Measurements from ENCODE around the gene NYNRIN.
"Not testable (repeated sequence)": the region's sequence is repeated elsewhere in the genome, so short reads cannot be mapped to it uniquely, and the experiment has no call there.

NYNRIN gene

GRCh38 chr14:24369463-24369862 lies 29.3 kb upstream of the NYNRIN start:
- Histone ChIP-seq H3K9ac (ENCODE audit: low read length in 5 of 5) (no peak overlapping the region), H3K36me3 (ENCODE audit: control insufficient read depth in 5 of 5, insufficient read depth in 5 of 5, low read length in 5 of 5) (peaks cover 0 to 10% (median 0%) of the 10 kb centered on the region in 5 donors), H3K4me1 (ENCODE audit: control insufficient read depth in 5 of 5, insufficient read depth in 5 of 5, low read length in 5 of 5) (peaks cover 0 to 54% (median 35%) of the 10 kb centered on the region in 5 donors), H3K27me3 (ENCODE audit: control insufficient read depth in 5 of 5, insufficient read depth in 4 of 5, low read length in 5 of 5) (no peaks in the 10 kb centered on the region), H3K9me3 (ENCODE audit: control insufficient read depth in 5 of 5, low read length in 5 of 5) (no peaks in the 10 kb centered on the region), H3K4me3 (ENCODE audit: low read depth in 1 of 5, low read length in 5 of 5) (peak overlapping the region in 3 of 5 donors; percentile 43 to 59 (median 46)), H3K27ac (ENCODE audit: low read depth, low read length) (peak overlapping the region; percentile 23)

- H3K27me3 ChIP-seq (ENCODE audit: control insufficient read depth in 5 of 5, insufficient read depth in 4 of 5, low read length in 5 of 5) = no peaks in the 10 kb centered on the region
- peaks cover 0 to 10% (median 0%) of the 10 kb centered on the region in 5 donors for H3K36me3 ChIP-seq (ENCODE audit: control insufficient read depth in 5 of 5, insufficient read depth in 5 of 5, low read length in 5 of 5)
- peaks cover 0 to 54% (median 33%) of the 10 kb centered on the region in 5 donors for H3K4me1 ChIP-seq (ENCODE audit: control insufficient read depth in 5 of 5, insufficient read depth in 5 of 5, low read length in 5 of 5)
- H3K4me3 ChIP-seq (ENCODE audit: low read depth in 1 of 5, low read length in 5 of 5) = no peak overlapping the region
- no peak overlapping the region for H3K27ac ChIP-seq (ENCODE audit: low read depth, low read length)
- no peaks in the 10 kb centered on the region for H3K9me3 ChIP-seq (ENCODE audit: control insufficient read depth in 5 of 5, low read length in 5 of 5)
- no peak overlapping the region for H3K9ac ChIP-seq (ENCODE audit: low read length in 5 of 5)
Measured at GRCh38 chr14:24369907-24370687, 28.7 kb upstream of the NYNRIN start.

GRCh38 chr14:24370748-24371147 lies 28.1 kb upstream of the NYNRIN start:
- H3K27me3 ChIP-seq (ENCODE audit: control insufficient read depth in 5 of 5, insufficient read depth in 4 of 5, low read length in 5 of 5) = no peaks in the 10 kb centered on the region
- H3K4me3 ChIP-seq (ENCODE audit: low read depth in 1 of 5, low read length in 5 of 5) = no peak overlapping the region
- H3K27ac ChIP-seq (ENCODE audit: low read depth, low read length) = no peak overlapping the region
- peaks cover 0 to 48% (median 27%) of the 10 kb centered on the region in 5 donors for H3K4me1 ChIP-seq (ENCODE audit: control insufficient read depth in 5 of 5, insufficient read depth in 5 of 5, low read length in 5 of 5)
- peaks cover 0 to 16% (median 0%) of the 10 kb centered on the region in 5 donors for H3K36me3 ChIP-seq (ENCODE audit: control insufficient read depth in 5 of 5, insufficient read depth in 5 of 5, low read length in 5 of 5)
- no peaks in the 10 kb centered on the region for H3K9me3 ChIP-seq (ENCODE audit: control insufficient read depth in 5 of 5, low read length in 5 of 5)
- no peak overlapping the region for H3K9ac ChIP-seq (ENCODE audit: low read length in 5 of 5)

GRCh38 chr14:24371605-24372004 lies 27.2 kb upstream of the NYNRIN start:
- H3K27me3 ChIP-seq (ENCODE audit: control insufficient read depth in 5 of 5, insufficient read depth in 4 of 5, low read length in 5 of 5); H3K4me3 ChIP-seq (ENCODE audit: low read depth in 1 of 5, low read length in 5 of 5); H3K27ac ChIP-seq (ENCODE audit: low read depth, low read length); H3K9ac ChIP-seq (ENCODE audit: low read length in 5 of 5); H3K9me3 ChIP-seq (ENCODE audit: control insufficient read depth in 5 of 5, low read length in 5 of 5): not testable (repeated sequence)
- H3K36me3 ChIP-seq (ENCODE audit: control insufficient read depth in 5 of 5, insufficient read depth in 5 of 5, low read length in 5 of 5) = peaks cover 0 to 17% (median 2%) of the 10 kb centered on the region in 5 donors
- peaks cover 0 to 41% (median 22%) of the 10 kb centered on the region in 5 donors for H3K4me1 ChIP-seq (ENCODE audit: control insufficient read depth in 5 of 5, insufficient read depth in 5 of 5, low read length in 5 of 5)

GRCh38 chr14:24372701-24373416 lies 25.9 kb upstream of the NYNRIN start:
- Histone ChIP-seq H3K9me3 (ENCODE audit: control insufficient read depth in 5 of 5, low read length in 5 of 5) (no peaks in the 10 kb centered on the region), H3K9ac (ENCODE audit: low read length in 5 of 5) (no peak overlapping the region), H3K4me1 (ENCODE audit: control insufficient read depth in 5 of 5, insufficient read depth in 5 of 5, low read length in 5 of 5) (peaks cover 0 to 29% (median 12%) of the 10 kb centered on the region in 5 donors), H3K27ac (ENCODE audit: low read depth, low read length) (no peak overlapping the region), H3K36me3 (ENCODE audit: control insufficient read depth in 5 of 5, insufficient read depth in 5 of 5, low read length in 5 of 5) (peaks cover 0 to 17% (median 5%) of the 10 kb centered on the region in 5 donors), H3K4me3 (ENCODE audit: low read depth in 1 of 5, low read length in 5 of 5) (no peak overlapping the region), H3K27me3 (ENCODE audit: control insufficient read depth in 5 of 5, insufficient read depth in 4 of 5, low read length in 5 of 5) (peaks cover 0 to 4% (median 0%) of the 10 kb centered on the region in 5 donors)

GRCh38 chr14:24376448-24377070 lies 22.2 kb upstream of the NYNRIN start:
- H3K36me3 ChIP-seq (ENCODE audit: control insufficient read depth in 5 of 5, insufficient read depth in 5 of 5, low read length in 5 of 5) = peaks cover 0 to 17% (median 6%) of the 10 kb centered on the region in 5 donors
- H3K27me3 ChIP-seq (ENCODE audit: control insufficient read depth in 5 of 5, insufficient read depth in 4 of 5, low read length in 5 of 5) = peaks cover 0 to 4% (median 0%) of the 10 kb centered on the region in 5 donors
- H3K9me3 ChIP-seq (ENCODE audit: control insufficient read depth in 5 of 5, low read length in 5 of 5) = no peaks in the 10 kb centered on the region
- H3K27ac ChIP-seq (ENCODE audit: low read depth, low read length) = no peak overlapping the region
- no peak overlapping the region for H3K9ac ChIP-seq (ENCODE audit: low read length in 5 of 5)
- H3K4me1 ChIP-seq (ENCODE audit: control insufficient read depth in 5 of 5, insufficient read depth in 5 of 5, low read length in 5 of 5) = peaks cover 0 to 12% (median 8%) of the 10 kb centered on the region in 5 donors
- no peak overlapping the region for H3K4me3 ChIP-seq (ENCODE audit: low read depth in 1 of 5, low read length in 5 of 5)

- H3K9me3 ChIP-seq (ENCODE audit: control insufficient read depth in 5 of 5, low read length in 5 of 5) = no peaks in the 10 kb centered on the region
- no peak overlapping the region for H3K9ac ChIP-seq (ENCODE audit: low read length in 5 of 5)
- peaks cover 0 to 8% (median 4%) of the 10 kb centered on the region in 5 donors for H3K4me1 ChIP-seq (ENCODE audit: control insufficient read depth in 5 of 5, insufficient read depth in 5 of 5, low read length in 5 of 5)
- H3K27me3 ChIP-seq (ENCODE audit: control insufficient read depth in 5 of 5, insufficient read depth in 4 of 5, low read length in 5 of 5) = peaks cover 0 to 4% (median 0%) of the 10 kb centered on the region in 5 donors
- no peak overlapping the region for H3K4me3 ChIP-seq (ENCODE audit: low read depth in 1 of 5, low read length in 5 of 5)
- H3K36me3 ChIP-seq (ENCODE audit: control insufficient read depth in 5 of 5, insufficient read depth in 5 of 5, low read length in 5 of 5) = peaks cover 0 to 17% (median 6%) of the 10 kb centered on the region in 5 donors
- no peak overlapping the region for H3K27ac ChIP-seq (ENCODE audit: low read depth, low read length)
Measured at GRCh38 chr14:24377126-24377525, 21.7 kb upstream of the NYNRIN start.

- Histone ChIP-seq H3K27me3 (ENCODE audit: control insufficient read depth in 5 of 5, insufficient read depth in 4 of 5, low read length in 5 of 5) (peaks cover 0 to 4% (median 0%) of the 10 kb centered on the region in 5 donors), H3K27ac (ENCODE audit: low read depth, low read length) (no peak overlapping the region)
Measured at GRCh38 chr14:24377657-24378056, 21.1 kb upstream of the NYNRIN start.

GRCh38 chr14:24378327-24378726 lies 20.5 kb upstream of the NYNRIN start:
- Histone ChIP-seq H3K4me3 (ENCODE audit: low read depth in 1 of 5, low read length in 5 of 5) (no peak overlapping the region), H3K4me1 (ENCODE audit: control insufficient read depth in 5 of 5, insufficient read depth in 5 of 5, low read length in 5 of 5) (no peaks in the 10 kb centered on the region), H3K36me3 (ENCODE audit: control insufficient read depth in 5 of 5, insufficient read depth in 5 of 5, low read length in 5 of 5) (peaks cover 0 to 13% (median 6%) of the 10 kb centered on the region in 5 donors), H3K9me3 (ENCODE audit: control insufficient read depth in 5 of 5, low read length in 5 of 5) (no peaks in the 10 kb centered on the region), H3K27me3 (ENCODE audit: control insufficient read depth in 5 of 5, insufficient read depth in 4 of 5, low read length in 5 of 5) (peaks cover 0 to 4% (median 0%) of the 10 kb centered on the region in 5 donors), H3K9ac (ENCODE audit: low read length in 5 of 5) (no peak overlapping the region), H3K27ac (ENCODE audit: low read depth, low read length) (no peak overlapping the region)

More at GRCh38 chr14:24377657-24378056, 21.1 kb upstream of the NYNRIN start:
- H3K4me1 ChIP-seq (ENCODE audit: control insufficient read depth in 5 of 5, insufficient read depth in 5 of 5, low read length in 5 of 5) = peaks cover 0 to 3% (median 0%) of the 10 kb centered on the region in 5 donors
- peaks cover 0 to 17% (median 6%) of the 10 kb centered on the region in 5 donors for H3K36me3 ChIP-seq (ENCODE audit: control insufficient read depth in 5 of 5, insufficient read depth in 5 of 5, low read length in 5 of 5)
- H3K9me3 ChIP-seq (ENCODE audit: control insufficient read depth in 5 of 5, low read length in 5 of 5) = no peaks in the 10 kb centered on the region
- H3K9ac ChIP-seq (ENCODE audit: low read length in 5 of 5) = no peak overlapping the region
- no peak overlapping the region for H3K4me3 ChIP-seq (ENCODE audit: low read depth in 1 of 5, low read length in 5 of 5)
